Cardiac ventricle fibroblast (primary cell): ENCODE data around the gene CD3E. TPM values are rescaled to one million over a fixed set of nuclear protein-coding genes. Genes with fewer than 3 reads are reported as not detected.

Experiments
- total RNA-seq: library from RNA; depleted of rRNA; stranded (reverse); fragments of >200 nt; gene quantifications from 2 replicates; pipeline ENCODE4 v1.2.3, GENCODE V29; 2015

Gene CD3E
- total RNA-seq = not detected in 2 replicates

DNA sequence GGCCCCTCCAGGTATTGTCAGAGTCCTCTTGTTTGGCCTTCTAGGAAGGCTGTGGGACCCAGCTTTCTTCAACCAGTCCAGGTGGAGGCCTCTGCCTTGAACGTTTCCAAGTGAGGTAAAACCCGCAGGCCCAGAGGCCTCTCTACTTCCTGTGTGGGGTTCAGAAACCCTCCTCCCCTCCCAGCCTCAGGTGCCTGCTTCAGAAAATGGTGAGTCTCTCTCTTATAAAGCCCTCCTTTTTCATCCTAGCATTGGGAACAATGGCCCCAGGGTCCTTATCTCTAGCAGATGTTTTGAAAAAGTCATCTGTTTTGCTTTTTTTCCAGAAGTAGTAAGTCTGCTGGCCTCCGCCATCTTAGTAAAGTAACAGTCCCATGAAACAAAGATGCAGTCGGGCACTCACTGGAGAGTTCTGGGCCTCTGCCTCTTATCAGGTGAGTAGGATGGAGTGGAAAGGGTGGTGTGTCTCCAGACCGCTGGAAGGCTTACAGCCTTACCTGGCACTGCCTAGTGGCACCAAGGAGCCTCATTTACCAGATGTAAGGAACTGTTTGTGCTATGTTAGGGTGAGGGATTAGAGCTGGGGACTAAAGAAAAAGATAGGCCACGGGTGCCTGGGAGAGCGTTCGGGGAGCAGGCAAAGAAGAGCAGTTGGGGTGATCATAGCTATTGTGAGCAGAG, at the start of gene CD3E:
Gene CD3E, plus strand, starts transcription at position 163 of the 681 bp plus-strand sequence. Its CDS starts 223 bp downstream, at position 386.

GRCh38 chr11:118263695-118264568, 40.6 kb upstream of the CD3E start, which contains the start of gene MPZL2:
MPZL2 (minus strand) TSS chr11:118264297; CDS start chr11:118264153, 144 bp downstream.

GRCh38 chr11:118342503-118343161, 38.1 kb downstream of the CD3E start, which contains the start of gene CD3D:
CD3D (minus strand) TSS chr11:118342705; CDS start chr11:118342607, 98 bp downstream.

DNA sequence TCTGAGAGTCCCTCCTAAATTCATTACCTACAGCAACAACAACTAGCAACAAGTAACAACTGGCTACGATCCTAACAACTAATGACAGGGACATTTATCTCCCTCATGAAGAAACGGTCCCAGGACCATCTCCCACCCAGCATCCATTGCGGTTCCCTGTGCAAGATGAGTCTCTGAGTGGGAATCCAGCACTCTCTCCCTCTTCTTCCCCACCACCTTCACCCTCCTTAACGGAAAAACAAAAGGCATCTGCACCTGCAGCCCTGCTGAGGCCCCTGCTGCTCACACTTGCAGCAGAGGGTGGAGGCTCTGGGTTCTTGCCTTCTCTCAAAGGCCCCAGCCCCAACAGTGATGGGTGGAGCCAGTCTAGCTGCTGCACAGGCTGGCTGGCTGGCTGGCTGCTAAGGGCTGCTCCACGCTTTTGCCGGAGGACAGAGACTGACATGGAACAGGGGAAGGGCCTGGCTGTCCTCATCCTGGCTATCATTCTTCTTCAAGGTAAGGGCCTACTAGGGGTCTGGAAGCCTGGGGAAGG, 39.5 kb downstream of the CD3E start, which contains the start of gene CD3G:
Gene CD3G, plus strand, starts transcription at position 364 of the 535 bp plus-strand sequence. Its CDS starts 80 bp downstream, at position 444.

DNA sequence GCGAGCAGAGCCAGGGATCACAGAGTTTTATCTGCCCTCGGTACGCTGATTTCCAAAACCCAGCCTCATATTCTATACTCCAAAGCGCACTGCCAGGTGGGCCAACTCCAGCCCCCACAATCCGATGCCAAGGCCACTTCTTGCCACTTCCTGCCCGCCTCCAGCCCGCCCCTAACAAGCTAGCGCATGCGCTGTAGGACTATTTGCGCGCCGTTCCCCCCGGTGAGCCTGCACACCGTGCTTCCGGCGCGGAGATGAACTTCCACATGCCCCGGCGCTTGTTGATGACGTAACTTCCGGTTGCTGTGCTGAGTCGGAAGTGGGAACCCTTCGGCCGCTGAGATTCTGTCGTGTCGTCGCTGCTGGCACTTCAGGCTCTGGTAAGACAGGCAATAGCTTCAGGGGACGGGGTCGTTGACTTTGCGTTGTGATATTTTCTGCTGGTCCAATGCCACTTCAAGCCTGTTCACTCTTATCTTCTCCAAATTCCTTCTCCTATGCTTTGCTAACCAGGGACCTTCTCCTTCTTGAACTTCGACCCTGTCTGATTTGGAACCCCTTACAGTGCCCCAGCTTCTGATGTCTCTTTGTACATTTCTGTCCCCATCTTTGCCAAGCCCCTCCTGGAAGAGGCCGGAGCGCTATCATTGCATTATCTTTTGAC, 54.9 kb downstream of the CD3E start, which contains the start of gene UBE4A:
Gene UBE4A, plus strand, starts transcription at position 306 of the 664 bp plus-strand sequence. CDS start 5,481 bp downstream, outside the sequence.

Other genes with a start within 250 kb of the CD3E start
- not detected in 2 replicates for gene TMPRSS4, start 227.7 kb upstream of the CD3E start, total RNA-seq
- gene SMIM35, start 217.8 kb upstream of the CD3E start, total RNA-seq = not detected in 2 replicates
- 0.19 and 0.44 TPM in 2 replicates for gene SCN4B, start 151.9 kb upstream of the CD3E start, total RNA-seq
- not detected in 2 replicates for gene SCN2B, start 128.1 kb upstream of the CD3E start, total RNA-seq
- not detected in 2 replicates for gene JAML, start 79.7 kb upstream of the CD3E start, total RNA-seq
- 0.05 and 0.06 TPM in 2 replicates for gene MPZL3, start 52.4 kb upstream of the CD3E start, total RNA-seq
- gene MPZL2, start 40.4 kb upstream of the CD3E start, total RNA-seq = 0.44 and 0.68 TPM in 2 replicates
- not detected in 2 replicates for gene CD3D, start 38.0 kb downstream of the CD3E start, total RNA-seq
- gene CD3G, start 39.6 kb downstream of the CD3E start, total RNA-seq = not detected in 2 replicates
- 30.8 and 32.3 TPM in 2 replicates for gene UBE4A, start 54.9 kb downstream of the CD3E start, total RNA-seq
- gene ATP5MG, start 96.9 kb downstream of the CD3E start, total RNA-seq = 27.5 and 29.8 TPM in 2 replicates
- gene KMT2A, start 131.8 kb downstream of the CD3E start, total RNA-seq = 28.0 and 33.8 TPM in 2 replicates
- 0.20 TPM in 1 of 2 replicates, not detected in the other for gene TTC36, start 222.7 kb downstream of the CD3E start, total RNA-seq
- 6.0 and 15.4 TPM in 2 replicates for gene TMEM25, start 226.5 kb downstream of the CD3E start, total RNA-seq